NT2/D1 (cell line): ENCODE measurements around the gene PRKG1.

Experiments
- YY1 ChIP-seq: IDR thresholded peaks from 2 replicates; pipeline ENCODE4 v1.6.1; 2011; ENCODE audit not compliant: insufficient read length, insufficient read depth
- ZNF274 ChIP-seq: IDR thresholded peaks from 2 replicates; pipeline ENCODE4 v1.6.1; 2011; ENCODE audit warnings: mild to moderate bottlenecking, low read depth, low read length

DNA sequence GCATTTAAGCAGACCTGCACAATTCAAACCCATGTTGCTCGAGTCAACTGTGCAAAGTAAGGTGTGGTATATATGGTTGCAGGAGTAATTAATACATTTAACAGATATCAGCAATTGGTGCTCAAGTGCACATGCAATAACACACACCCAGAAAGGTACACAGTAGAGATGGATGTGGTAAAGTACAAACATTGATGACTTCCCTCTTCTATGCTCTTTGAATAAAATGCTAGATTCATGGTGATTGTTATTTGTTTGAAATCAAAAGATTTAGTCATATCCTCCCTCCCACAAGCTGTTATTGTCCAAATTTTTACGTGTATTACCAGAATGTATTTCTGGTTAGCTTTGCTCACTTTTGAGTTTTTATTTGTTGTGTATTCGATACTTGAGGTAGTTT, 887.1 kb downstream of the PRKG1 start:
- TF ChIP-seq YY1: no peak
- no peak for TF ChIP-seq ZNF274
